Measurements from ENCODE around the gene MAP3K7CL.

DNA sequence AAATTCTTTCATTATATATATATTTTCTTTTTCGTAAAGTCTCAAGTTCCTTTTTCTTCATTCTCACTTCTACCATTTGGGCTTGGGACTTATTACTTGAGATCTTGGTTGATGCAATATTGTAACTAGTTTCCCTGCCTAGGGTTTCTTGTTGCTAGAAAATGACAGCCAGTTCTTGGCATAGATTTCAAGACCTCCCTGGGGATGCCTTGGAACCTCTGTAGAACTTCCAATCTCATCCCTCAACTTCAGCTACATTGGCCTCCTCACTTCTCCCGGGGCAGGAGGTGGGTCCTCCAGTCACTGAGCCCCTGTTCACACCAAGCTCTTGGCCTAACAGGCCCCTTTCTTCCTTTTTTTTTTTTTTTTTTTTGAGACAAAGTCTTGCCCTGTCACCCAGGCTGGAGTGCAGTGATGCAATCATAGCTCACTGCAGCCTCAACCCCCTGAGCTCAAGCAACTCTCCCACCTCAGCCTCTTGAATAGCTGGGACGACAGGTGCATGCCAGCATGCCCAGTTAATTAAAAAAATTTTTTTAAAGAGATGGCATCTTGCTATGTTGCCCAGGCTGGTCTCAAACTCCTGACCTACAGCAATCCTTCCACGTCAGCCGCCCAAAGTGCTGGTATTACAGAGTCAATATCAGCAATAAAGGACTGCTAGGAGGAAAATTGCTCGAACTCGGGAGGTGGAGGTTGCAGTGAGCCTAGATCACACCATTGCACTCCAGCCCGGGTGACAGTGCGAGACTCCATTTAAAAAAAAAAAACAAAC is 33.1 kb downstream of the MAP3K7CL start:
- TF ChIP-seq SP4 (IDR thresholded peaks at IDR 0.05; ENCODE audit: low read length), result no peak
- TF ChIP-seq, protein P1, sequence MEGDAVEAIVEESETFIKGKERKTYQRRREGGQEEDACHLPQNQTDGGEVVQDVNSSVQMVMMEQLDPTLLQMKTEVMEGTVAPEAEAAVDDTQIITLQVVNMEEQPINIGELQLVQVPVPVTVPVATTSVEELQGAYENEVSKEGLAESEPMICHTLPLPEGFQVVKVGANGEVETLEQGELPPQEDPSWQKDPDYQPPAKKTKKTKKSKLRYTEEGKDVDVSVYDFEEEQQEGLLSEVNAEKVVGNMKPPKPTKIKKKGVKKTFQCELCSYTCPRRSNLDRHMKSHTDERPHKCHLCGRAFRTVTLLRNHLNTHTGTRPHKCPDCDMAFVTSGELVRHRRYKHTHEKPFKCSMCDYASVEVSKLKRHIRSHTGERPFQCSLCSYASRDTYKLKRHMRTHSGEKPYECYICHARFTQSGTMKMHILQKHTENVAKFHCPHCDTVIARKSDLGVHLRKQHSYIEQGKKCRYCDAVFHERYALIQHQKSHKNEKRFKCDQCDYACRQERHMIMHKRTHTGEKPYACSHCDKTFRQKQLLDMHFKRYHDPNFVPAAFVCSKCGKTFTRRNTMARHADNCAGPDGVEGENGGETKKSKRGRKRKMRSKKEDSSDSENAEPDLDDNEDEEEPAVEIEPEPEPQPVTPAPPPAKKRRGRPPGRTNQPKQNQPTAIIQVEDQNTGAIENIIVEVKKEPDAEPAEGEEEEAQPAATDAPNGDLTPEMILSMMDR (IDR thresholded peaks at IDR 0.05; ENCODE audit: control extremely low read depth in 1 of 3, insufficient read depth in 1 of 3, low read depth in 1 of 3, low read length in 3 of 3), result no peak
- TF ChIP-seq CTBP2 (IDR thresholded peaks at IDR 0.05; ENCODE audit: borderline replicate concordance, insufficient read depth, insufficient read length, low read length), result no peak
